Activated naive CD4-positive, alpha-beta T cell treated with anti-CD3 and anti-CD28 coated beads, Interleukin-2, amount 50 U/mL, for 16 hours (primary cell): ENCODE measurements around the gene KDM3B.

Source experiments
- DNase-seq: peaks from one replicate; pipeline ENCODE4 v3.0.0-alpha.2; 2020

KDM3B gene

DNA sequence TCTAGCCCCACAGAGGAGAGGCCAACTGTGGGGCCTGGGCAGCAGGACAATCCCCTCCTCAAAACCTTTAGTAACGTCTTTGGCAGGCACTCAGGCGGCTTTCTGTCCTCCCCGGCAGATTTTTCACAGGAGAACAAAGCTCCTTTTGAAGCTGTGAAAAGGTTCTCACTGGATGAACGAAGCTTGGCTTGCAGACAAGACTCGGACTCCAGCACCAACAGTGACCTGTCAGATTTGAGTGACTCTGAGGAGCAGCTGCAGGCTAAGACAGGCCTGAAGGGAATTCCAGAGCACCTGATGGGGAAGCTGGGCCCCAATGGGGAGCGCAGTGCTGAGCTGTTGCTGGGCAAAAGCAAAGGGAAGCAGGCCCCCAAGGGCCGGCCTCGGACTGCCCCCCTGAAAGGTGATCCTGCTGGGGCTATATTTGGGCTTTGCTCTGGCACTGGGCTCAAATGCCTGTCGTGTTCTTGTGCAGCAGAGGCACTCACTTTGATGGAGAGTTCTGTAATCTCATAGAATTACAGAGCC is 39.4 kb downstream of the KDM3B start:
- DNase-seq = no peak

DNA sequence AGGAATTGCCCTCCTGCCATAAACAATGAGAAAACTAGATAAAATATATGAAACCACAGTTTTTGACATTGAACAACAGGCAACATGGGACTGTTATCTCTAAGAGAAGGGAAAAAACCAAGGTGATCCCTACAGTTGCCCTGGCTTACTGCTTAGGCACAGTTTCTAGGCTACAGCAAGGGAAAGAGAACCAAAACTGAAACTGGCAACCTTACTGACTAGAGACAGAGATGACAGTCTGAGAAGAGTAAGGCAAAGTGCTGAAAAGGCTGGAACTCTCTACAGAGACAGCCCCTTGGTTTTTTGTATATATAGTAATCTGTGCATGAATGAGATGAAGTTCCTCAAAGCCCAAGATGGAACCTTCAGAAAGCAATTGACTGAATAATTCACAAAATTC is 50.2 kb downstream of the KDM3B start:
- DNase-seq = no peak

DNA sequence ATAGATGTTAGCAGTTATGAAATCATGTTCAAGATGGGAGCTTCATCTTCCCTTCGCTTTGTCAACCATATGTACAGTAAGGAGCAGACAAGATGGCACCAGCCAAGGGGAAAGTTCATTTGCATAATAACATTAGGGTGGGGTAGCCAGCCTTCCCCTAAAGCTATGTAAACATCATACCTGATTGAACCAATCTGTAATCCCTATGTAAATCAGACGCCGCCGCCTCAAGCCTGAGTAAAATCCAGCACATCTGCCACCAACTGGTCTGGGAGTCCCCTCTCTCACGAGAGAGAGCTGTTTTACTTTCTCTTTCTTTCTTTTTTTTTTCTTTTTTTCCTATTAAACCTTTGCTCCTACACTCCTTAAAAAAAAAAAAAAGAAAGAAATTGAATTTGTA is 55.5 kb downstream of the KDM3B start:
- no peak for DNase-seq

DNA sequence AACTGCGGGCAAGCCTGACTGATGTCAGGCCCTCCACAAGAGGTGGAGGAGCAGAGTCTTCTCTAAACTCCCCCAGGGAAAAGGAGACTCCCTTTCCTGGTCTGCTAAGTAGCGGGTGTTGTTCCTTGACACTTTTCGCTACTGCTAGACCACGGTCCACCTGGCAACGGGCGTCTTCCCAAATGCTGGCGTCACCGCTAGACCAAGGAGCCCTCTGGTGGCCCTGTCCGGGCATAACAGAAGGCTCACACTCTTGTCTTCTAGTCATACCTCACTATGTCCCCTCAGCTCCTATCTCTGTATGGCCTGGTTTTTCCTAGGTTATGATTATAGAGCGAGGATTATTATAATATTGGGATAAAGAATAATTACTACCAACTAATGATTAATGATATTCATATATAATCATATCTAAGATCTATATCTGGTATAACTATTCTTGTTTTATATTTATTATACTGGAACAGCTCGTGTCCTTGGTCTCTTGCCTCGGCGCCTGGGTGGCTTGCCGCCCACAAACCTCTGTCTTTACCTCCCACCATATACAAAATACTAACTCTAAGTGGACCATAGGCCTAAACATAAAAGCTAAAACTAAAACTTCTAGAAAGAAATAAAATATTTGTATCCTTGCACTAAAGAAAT is 58.6 kb downstream of the KDM3B start:
- DNase-seq = peak; percentile 32

DNA sequence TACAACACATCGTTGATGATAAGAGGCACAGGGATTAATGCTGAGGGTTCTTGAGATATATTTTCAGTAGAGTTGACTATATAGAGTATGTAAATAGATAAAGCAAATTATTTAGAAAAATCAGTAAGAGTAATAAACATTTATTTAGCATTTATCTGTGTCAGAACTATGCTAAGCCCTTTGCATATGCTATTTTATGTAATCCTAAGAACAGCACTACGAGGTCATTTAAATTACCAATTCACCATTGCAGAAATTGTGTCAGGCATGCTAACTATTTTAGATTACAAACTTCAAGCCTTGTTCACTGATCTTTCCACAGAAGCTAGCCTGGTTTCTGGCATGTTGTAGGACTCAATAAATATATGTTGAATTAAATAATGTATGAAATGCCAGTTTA is 66.0 kb downstream of the KDM3B start:
- DNase-seq = no peak

DNA sequence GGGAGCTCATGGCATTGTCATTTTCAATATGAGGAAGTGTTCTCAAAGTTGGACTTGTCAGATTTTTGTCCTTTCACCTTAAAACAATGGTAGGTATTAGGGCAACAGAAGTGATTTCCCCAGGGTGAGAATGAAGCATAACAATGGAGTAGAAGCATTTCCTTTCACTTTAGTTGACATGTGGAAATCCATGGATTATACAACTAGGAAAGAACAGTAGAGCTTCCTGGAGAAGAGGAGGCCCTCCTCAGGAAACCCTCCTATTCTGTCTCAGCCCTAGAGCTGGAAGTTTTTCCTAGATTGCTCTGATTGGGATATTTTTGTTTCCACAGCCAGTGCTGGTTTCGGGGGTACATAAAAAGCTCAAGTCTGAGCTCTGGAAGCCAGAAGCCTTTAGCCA is 72.6 kb downstream of the KDM3B start:
- DNase-seq = no peak

DNA sequence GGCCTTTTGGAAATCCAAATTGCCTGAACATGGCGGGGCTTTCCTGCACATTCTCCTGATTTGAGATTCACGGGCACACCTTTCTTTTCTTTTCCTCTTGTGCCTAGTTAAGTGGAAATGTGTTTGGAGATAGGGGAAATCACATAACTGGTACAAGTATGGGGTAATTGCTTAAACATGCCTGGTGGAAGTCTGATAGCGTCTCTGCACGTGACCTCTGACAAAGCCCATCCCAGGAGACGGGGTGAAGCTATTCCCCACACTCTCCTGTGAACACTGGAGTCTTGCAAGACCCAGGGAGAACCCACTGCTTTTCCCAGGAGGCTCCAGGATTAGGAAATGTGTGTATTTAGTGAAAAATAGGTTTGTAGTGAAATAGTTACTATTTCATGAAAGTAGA is 83.5 kb downstream of the KDM3B start:
- DNase-seq = no peak

DNA sequence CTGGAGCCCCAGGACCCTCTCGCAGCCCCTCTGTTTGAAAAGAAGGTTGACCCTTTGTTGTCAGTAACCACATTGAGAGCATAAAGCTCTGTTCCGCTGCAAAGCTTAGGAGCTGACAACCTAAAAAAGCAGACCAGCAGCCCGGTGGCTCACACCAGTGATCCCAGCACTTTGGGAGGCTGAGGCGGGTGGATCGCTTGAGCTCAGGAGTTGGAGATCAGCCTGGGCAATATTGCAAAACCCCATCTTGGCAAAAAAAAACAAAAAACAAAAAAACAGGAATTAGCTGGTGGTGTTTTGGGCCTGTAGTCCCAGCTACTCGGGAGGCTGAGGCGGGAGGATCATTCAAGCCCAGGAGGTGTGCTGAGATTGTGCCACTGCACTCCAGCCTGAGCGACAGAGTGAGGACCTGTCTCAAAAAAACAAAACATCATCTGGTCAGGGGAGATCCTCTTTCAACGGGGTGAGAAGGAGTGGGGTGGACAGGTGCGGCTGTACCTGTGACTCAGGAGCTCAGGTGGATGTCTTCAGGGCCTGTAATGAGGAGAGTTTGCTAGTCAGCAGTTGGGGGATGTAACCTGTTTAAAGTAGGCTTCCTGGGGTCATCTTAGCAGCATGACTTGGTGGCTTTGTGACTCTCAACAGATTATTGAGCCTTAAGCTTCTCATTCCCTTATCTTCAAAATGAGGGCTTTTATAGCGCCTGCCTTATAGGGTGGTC is 85.7 kb downstream of the KDM3B start:
- DNase-seq = no peak

DNA sequence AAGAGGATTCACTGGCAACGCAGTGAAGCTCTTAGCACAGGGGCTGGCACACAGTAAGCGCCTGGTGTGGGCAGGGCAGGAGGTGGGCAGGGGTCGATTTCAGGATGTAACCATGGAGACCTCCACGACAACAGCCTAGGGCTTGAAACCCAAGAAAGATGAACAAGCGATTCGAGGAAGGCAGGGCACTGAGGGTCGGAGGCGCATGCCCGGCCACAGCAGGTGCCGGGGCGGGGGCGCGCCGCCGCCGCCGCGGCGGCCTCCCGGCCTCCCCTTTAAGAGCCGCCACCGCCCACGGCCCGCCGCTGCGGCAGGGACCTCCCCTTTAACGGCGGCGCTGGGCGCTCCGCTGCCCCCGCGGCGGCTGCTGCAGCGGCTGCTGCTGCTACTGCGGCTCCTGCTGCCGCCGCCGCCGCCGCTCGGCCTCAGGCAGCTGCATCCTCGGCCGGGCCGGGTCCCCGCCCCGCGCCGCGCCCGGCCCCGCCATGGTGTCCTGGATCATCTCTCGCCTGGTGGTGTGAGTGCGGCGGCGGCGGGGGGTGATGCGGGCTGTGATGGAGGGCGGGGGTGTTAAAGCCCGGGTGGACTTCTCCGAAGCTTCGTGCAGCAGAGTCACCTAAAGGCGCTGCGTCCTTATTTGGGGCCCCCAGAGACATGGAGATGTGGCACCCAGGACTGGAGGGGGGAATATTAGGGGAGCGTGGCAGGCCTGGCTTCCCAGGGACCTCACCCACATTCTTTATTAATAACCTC is 86.4 kb downstream of the KDM3B start, which contains the start of gene REEP2:
Gene REEP2, plus strand, starts transcription at position 334 of the 753 bp plus-strand sequence. Its CDS starts 152 bp downstream, at position 486.
- peak; percentile 77 for DNase-seq

DNA sequence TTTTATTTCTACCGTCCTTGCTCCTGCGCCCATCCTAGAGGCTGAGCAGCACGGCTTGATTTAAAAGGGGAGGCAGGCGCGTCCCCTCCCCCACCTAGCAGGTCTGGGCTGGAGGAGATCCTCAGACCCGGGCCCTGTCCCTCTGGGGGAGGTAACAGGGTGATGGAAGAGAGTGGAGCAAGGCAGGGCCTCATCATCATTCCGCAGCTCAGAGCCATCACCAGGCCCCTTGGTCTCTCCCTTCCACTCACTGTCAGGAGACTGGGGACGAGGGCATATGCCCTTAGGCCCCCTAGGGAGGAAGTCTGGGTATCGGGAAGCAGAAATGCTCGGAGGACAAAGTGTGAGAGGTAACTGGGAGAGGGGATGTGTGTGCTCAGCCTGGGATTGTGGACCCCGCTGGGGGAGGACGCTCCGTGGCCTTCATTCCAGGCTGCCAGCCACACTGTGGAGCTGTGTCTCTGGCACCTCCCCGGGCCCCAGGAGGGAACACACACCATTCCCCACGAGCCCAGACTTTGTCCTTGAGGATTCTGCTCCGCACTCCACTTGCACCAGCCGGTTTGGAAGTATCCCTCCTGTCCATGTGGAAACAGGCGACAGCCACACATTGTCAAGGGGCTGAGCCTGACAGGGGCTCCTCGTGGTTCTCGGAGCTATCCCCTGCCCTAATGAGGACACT is 87.1 kb downstream of the KDM3B start:
- no peak for DNase-seq

DNA sequence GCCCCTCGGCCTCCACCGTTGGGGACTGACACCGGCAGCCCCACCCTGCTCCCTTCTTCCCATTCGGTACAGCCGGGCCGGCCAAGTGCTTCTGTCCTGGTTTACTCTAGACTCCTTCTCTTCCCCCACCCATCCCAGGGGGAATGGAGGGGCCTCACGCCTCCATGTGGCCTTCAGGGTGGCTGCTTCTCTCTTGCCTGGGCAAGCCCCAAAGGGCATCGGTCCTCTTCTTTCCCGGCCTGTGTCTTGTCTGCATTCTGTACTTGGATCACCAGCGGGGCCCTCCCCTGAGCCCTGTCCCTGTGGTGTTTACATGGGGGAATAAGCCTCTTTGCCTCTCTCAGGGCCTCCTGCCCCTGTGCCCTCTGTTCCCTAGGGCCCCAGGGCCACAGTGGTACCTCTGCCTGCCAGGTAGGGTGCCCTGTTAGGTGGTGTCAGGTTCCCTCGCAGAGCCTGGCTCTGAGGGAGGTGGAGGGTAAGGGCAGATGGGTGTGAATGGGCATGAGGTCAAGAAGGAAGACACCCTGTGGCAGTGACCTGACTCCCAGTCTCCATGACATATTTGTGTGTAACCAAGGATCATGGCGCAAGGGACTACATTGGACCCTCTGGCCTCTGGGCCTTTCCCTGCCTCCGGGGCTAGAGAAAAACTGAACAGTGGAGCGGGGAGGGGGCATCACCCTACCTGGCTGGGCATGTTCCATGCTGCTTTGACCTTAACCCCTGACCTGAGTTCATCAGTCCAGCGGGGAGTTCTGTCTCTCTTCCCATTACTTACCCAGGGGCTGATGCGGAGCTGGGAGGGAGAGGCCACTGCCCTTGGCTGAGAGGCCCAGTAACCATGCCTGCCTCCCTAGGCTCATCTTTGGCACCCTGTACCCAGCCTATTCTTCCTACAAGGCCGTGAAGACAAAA is 87.9 kb downstream of the KDM3B start:
- DNase-seq = no peak

DNA sequence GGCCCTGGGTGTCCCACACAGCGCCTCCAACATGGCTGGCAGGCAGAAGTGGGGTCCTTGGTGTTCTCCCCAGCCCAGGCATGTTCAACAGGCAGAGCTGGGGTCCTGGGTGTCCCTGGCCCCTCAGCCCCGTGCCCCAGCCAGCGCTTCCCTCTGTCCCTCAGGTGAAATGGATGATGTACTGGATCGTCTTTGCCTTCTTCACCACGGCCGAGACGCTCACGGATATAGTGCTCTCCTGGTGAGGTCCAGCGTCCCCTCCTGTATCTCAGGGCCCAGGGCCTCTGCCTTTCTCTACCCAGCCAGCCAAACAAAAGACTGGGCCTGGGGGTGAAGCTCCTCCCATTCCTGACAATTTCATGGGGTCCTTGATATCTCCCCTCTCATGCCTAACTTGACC is 88.7 kb downstream of the KDM3B start:
- DNase-seq = no peak

DNA sequence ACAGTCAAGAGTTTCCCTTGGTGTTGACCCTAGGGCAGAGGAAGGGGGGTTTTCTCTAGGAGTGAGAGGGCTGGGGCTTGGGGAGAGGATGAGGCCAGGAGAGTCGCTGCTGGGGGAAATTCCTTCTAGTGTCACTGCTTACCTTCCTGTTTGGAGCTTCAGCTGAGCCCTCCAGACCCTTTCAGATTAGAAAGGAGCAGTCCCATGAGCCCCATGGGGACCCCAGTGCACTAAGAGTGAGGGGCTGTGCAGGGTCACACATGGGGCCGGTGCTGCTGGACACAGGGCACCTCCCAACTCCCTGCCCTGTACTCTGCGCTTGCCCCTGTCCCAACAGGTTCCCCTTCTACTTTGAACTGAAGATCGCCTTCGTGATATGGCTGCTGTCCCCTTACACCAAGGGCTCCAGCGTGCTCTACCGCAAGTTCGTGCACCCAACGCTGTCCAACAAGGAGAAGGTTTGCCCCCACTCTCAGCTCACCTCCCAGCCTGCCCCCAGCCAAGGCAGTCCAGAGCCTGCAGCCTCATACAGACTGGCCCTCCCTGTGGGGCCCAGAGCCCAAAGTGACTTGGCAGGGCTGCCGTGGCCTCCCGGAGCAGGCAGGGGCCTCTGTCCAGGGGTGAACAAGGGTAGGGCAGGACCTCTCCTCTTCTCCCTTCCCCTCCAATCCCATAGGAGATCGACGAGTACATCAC is 91.7 kb downstream of the KDM3B start:
- DNase-seq = no peak

DNA sequence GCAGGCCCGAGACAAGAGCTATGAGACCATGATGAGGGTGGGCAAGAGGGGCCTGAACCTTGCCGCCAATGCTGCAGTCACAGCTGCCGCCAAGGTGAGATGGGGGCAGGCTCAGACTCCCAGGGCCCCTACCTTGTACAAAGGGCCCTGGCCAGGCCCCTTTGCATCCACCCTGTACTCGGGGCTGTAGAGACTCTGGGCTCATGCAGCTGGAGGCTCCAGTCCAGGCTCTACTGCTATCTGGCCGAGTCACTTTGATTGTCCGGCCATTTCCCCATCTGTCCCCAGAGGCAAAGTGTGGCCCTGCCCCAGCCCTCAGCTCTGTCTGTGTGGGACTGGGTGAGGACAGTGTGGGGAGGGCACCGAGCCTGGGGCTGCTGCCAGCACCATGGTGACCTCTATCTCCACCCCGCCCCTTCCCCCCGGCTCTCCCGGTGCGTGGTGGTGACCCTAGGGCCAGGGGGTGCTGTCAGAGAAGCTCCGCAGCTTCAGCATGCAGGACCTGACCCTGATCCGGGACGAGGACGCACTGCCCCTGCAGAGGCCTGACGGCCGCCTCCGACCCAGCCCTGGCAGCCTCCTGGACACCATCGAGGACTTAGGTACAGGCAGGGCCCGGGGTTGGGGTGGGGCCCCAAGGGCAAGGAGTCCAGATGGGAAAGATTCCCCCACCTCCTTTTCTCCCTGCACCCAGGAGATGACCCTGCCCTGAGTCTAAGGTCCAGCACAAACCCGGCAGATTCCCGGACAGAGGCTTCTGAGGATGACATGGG is 92.5 kb downstream of the KDM3B start:
- DNase-seq = no peak

DNA sequence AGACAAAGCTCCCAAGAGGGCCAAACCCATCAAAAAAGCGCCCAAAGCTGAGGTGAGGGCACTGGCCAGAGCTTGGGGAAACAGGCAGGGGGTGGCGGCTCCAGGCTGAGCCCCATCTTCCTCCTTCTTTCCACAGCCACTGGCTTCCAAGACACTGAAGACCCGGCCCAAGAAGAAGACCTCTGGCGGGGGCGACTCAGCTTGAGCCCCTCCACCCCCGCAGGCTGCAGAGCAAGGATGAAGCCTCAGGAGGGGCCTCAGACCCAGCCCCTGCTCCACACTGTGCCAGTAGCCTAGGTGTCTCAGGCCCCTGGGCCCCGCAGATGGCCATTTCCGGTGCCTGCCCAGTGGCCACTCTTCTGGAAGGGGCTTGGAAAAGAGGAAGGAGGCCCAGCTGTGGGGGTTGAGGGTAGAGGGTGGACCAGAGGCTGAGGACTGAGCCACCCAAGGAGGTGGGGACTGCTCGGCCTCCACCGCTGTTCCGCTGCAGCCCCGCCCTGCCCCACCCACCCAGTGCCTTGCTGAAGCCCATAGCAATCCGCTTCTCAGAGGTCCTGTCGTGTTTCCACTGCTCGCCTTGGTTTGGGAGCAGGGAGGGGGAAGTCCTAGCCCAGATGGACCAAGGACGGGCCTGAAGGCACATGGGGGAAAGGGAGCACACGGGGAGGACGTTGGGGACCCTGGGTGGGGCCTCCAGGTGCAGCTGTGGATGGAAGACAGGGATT is 93.2 kb downstream of the KDM3B start:
- no peak for DNase-seq

DNA sequence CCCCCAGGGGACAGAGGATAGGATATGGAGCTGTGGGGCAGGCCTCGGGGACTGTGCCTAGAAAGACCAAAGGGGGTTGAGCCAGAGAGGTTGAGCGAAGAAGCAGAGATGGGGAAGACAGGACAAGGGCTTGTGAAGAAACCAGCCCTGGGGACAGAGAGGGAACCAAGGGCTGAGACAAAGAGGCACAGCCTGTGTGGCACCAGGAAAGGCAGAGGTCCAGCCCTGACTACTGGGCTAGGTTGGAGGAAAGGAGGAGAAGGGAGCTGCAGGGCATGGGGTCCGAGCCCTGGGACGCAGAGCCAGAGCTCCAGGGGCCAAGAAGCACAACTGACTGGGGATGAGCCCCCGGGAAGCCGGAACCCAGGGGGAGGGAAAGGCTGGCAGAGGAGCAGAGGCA is 95.6 kb downstream of the KDM3B start:
- DNase-seq = no peak

DNA sequence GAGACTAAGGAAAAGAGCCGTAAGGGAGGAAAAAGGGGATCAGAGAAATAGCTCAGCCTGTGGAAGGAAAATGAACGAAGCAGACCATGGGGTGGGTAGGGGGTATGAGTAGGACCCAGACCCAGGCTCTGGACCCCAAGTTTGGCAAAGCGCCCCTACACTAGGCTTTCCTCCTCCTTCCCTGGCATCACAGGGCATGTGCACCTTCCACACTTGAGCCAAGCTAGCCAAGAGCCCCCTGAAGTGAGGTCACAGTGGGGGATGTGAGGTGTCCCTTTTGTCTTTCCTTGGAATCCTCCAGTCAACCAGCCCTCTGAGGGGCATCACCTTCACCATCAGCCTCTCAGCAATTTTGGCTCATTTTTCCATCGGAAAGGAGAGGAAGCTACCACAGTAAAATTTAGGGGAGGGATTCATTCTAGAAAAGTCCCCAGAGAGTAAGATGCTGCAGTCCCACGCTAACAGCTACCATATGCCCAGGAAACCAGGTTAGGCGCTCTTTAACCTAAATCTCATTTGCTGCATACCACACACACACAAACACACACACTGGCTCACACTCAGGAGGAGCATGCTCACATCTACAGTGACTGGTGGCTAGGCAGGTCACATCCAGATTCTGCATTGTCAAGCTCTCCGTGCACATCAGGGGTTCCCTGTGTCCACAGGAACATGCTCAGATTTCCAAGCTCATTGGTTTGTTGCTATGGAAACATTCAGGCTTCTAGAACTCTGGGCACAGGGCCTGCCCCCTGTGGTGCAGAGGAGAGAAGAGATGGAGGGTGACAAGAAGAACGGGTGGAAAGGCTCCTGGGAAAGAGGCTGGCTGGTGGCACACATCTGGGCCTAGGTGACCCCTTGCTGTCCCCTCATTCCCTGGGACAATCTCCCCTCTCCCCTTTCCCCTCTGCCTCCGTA is 96.3 kb downstream of the KDM3B start:
- no peak for DNase-seq

DNA sequence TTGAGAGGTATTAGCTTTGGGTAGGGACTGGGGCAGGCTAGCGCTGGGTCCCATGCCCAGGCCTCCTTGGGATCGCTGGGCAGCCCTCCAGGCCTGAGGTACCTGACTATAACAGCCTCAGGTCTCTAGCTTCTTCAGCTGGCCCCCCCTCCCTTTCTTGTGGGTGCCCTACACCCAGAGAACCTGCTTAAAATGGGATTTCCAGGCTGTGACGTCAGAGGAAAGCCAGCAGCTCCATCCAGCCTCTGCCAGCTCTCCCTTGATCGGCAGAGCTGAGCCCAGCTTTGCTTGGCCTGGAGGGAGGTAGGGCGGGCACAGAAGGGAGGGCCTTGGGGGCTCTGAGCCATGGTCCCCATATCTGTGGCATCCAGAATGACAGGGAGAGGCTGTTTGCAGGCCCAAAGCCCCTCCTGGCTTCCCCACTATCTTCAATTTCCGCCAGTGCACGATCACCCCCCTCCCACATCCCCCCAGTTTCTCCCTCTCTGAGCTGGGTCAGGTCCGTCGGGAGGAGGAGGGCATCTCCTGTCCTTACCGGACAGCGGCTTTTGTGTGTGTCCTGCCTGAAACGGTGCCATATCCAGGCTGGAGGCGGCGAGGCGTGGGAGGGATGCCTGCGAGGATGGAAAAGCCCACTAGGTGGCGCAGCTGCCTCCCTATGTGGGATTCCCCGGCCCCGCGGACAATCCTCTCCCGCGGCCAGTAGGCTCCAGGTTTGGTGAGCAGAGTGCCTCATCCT is 97.2 kb downstream of the KDM3B start:
- peak; percentile 78 for DNase-seq
